Measurements from ENCODE around the gene RNF223. TPM values are rescaled to one million over a fixed set of nuclear protein-coding genes. Genes with fewer than 3 reads are reported as not detected.

Gene RNF223
- total RNA-seq, 4 donors from 2014 or later = not detected

DNA sequence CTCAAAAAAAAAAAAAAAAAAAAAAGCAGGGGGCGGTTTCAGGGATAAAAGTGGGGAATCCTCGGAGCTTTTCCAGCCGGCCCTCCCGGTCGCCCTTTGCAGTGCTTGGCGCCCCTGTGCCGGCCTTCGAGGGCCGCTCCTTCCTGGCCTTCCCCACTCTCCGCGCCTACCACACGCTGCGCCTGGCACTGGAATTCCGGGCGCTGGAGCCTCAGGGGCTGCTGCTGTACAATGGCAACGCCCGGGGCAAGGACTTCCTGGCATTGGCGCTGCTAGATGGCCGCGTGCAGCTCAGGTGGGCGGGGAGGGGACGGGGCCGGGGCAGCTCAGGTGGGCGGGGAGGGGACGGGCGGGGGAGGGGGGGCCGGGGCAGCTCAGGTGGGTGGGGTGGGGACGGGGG is 25.3 kb downstream of the RNF223 start:
- WGBS, 2 donors = 90% methylated on average over 20 to 27 of the region's 28 CpGs
- Histone ChIP-seq H3K4me1 (no peaks in the 10 kb centered on the region), H3K36me3 (peaks cover 0 to 95% (median 0%) of the 10 kb centered on the region in 3 donors), H3K9me3 (no peaks in the 10 kb centered on the region), H3K4me3 (no peak overlapping the region), H3K27ac (no peak overlapping the region), H3K27me3 (no peaks in the 10 kb centered on the region)
- no peak for DNase-seq (ENCODE audit: low spot score in 2 of 2)
- no peak for TF ChIP-seq CTCF (IDR thresholded peaks at IDR 0.05)
- TF ChIP-seq POLR2A (IDR thresholded peaks at IDR 0.05) = no peak
- TF ChIP-seq EP300 (IDR thresholded peaks at IDR 0.05) = no peak

DNA sequence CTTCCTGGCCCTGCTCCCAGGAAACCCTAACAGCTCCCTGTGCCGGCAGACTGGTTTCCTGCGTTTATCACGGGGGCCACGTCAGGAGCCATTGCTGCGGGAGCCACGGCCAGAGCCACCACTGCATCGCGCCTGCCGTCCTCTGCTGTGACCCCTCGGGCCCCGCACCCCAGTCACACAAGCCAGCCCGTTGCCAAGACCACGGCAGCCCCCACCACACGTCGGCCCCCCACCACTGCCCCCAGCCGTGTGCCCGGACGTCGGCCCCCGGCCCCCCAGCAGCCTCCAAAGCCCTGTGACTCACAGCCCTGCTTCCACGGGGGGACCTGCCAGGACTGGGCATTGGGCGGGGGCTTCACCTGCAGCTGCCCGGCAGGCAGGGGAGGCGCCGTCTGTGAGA is 26.1 kb downstream of the RNF223 start:
- no peak overlapping the region for H3K4me3 ChIP-seq
- TF ChIP-seq EP300 (IDR thresholded peaks at IDR 0.05) (no peak), CTCF (IDR thresholded peaks at IDR 0.05) (no peak), POLR2A (IDR thresholded peaks at IDR 0.05) (no peak)
- H3K27ac ChIP-seq = no peak overlapping the region
- no peak for DNase-seq (ENCODE audit: low spot score in 2 of 2)
- WGBS, 2 donors = 82 to 94% methylated on average over 19 to 24 of the region's 25 CpGs
- peaks cover 0 to 95% (median 0%) of the 10 kb centered on the region in 3 donors for H3K36me3 ChIP-seq
- H3K9me3 ChIP-seq = no peaks in the 10 kb centered on the region
- no peaks in the 10 kb centered on the region for H3K4me1 ChIP-seq
- H3K27me3 ChIP-seq = no peaks in the 10 kb centered on the region

DNA sequence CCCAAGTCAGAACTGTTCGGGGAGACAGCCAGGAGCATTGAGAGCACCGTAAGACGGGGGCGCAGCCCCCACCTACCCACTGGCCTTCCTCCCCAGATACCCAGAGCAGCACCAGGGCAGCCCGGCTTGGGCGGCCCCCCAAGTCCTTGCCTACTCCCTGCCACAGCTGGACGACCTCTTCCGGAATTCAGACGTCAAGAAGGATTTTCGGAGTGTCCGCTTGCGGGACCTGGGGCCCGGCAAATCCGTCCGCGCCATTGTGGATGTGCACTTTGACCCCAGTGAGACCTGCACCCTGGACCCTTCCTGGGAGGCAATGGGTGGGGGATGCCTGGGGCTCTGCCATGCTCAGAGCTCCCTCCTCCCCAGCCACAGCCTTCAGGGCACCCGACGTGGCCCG is 26.7 kb downstream of the RNF223 start:
- Histone ChIP-seq H3K4me1 (no peaks in the 10 kb centered on the region), H3K4me3 (no peak overlapping the region), H3K27me3 (no peaks in the 10 kb centered on the region), H3K36me3 (peaks cover 0 to 95% (median 0%) of the 10 kb centered on the region in 3 donors), H3K27ac (no peak overlapping the region), H3K9me3 (no peaks in the 10 kb centered on the region)
- DNase-seq (ENCODE audit: low spot score in 2 of 2) = no peak
- TF ChIP-seq CTCF (IDR thresholded peaks at IDR 0.05) = no peak
- TF ChIP-seq POLR2A (IDR thresholded peaks at IDR 0.05) = no peak
- TF ChIP-seq EP300 (IDR thresholded peaks at IDR 0.05) = no peak
- 91 to 94% methylated on average over 7 to 10 of the region's 19 CpGs for WGBS, 2 donors

GRCh38 chr1:1046767-1047166 is 27.3 kb downstream of the RNF223 start:
- no peaks in the 10 kb centered on the region for H3K9me3 ChIP-seq
- WGBS, 2 donors = 96% methylated on average over 14 to 18 of the region's 26 CpGs
- H3K4me3 ChIP-seq = no peak overlapping the region
- TF ChIP-seq POLR2A (IDR thresholded peaks at IDR 0.05) = no peak
- TF ChIP-seq EP300 (IDR thresholded peaks at IDR 0.05) = no peak
- TF ChIP-seq CTCF (IDR thresholded peaks at IDR 0.05) = no peak
- no peak for DNase-seq (ENCODE audit: low spot score in 2 of 2)
- peaks cover 0 to 90% (median 0%) of the 10 kb centered on the region in 3 donors for H3K36me3 ChIP-seq
- no peaks in the 10 kb centered on the region for H3K27me3 ChIP-seq
- no peaks in the 10 kb centered on the region for H3K4me1 ChIP-seq
- H3K27ac ChIP-seq = no peak overlapping the region

DNA sequence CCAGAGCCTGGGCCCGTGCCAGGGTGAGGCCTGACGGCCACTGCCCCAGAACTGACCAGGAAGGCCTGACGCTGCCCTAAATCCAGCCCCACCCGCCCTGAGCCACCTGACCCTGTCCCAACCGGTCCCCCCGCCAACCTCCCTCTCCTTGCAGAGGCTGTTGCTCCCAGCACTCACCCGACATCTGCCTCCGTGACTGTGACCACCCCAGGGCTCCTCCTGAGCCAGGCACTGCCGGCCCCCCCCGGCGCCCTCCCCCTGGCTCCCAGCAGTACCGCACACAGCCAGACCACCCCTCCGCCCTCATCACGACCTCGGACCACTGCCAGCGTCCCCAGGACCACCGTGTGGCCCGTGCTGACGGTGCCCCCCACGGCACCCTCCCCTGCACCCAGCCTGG is 27.9 kb downstream of the RNF223 start:
- WGBS, 2 donors = 86 to 93% methylated on average over 15 to 17 of the region's 20 CpGs
- Histone ChIP-seq H3K4me3 (no peak overlapping the region), H3K27me3 (no peaks in the 10 kb centered on the region), H3K27ac (no peak overlapping the region), H3K4me1 (peaks cover 0 to 4% (median 0%) of the 10 kb centered on the region in 4 donors), H3K36me3 (peaks cover 0 to 85% (median 0%) of the 10 kb centered on the region in 3 donors), H3K9me3 (no peaks in the 10 kb centered on the region)
- TF ChIP-seq POLR2A (IDR thresholded peaks at IDR 0.05) (no peak), CTCF (IDR thresholded peaks at IDR 0.05) (no peak), EP300 (IDR thresholded peaks at IDR 0.05) (no peak)
- DNase-seq (ENCODE audit: low spot score in 2 of 2) = no peak

Data from tibial nerve (tissue), 4 donors.